NAMALWA (cell line): ENCODE measurements around the gene CDH3.

ENCODE experiments used
- DNase-seq: peaks from one replicate; pipeline ENCODE4 v3.0.0-alpha.2; 2015; ENCODE audit warnings: low spot score

CDH3 gene

GRCh38 chr16:68737730-68738629 is 92.9 kb downstream of the CDH3 start:
- no peak for DNase-seq

- DNase-seq: no peak
Measured at GRCh38 chr16:68739964-68740627, 95.0 kb downstream of the CDH3 start.

GRCh38 chr16:68740628-68741346 is 95.7 kb downstream of the CDH3 start:
- peak; percentile 15 for DNase-seq

DNA sequence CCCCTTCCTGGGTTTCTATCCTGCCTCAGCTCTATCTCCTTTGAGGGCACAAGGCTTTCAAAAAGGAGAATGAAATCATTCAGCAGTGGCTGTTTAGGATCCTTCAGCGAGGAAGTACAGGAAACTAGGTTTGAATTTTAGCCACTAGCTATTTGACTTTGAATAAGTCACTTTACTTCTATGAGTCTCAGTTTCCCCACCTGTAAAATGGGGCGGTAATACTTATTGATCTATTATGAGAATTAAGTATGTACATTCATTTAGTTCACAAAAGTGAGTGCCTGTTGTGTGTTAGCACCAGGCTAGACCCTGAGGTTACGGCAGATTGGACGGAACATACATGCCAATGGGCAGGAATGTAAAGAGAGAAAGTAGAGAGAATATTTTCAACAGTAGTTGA is 98.6 kb downstream of the CDH3 start:
- DNase-seq: no peak

GRCh38 chr16:68744744-68745280 is 99.7 kb downstream of the CDH3 start:
- DNase-seq: no peak

GRCh38 chr16:68746951-68747350 is 101.8 kb downstream of the CDH3 start:
- no peak for DNase-seq

- no peak for DNase-seq
Measured at GRCh38 chr16:68749432-68749831, 104.3 kb downstream of the CDH3 start.
